ENCODE measurements around the gene MSL1.

Gene MSL1

DNA sequence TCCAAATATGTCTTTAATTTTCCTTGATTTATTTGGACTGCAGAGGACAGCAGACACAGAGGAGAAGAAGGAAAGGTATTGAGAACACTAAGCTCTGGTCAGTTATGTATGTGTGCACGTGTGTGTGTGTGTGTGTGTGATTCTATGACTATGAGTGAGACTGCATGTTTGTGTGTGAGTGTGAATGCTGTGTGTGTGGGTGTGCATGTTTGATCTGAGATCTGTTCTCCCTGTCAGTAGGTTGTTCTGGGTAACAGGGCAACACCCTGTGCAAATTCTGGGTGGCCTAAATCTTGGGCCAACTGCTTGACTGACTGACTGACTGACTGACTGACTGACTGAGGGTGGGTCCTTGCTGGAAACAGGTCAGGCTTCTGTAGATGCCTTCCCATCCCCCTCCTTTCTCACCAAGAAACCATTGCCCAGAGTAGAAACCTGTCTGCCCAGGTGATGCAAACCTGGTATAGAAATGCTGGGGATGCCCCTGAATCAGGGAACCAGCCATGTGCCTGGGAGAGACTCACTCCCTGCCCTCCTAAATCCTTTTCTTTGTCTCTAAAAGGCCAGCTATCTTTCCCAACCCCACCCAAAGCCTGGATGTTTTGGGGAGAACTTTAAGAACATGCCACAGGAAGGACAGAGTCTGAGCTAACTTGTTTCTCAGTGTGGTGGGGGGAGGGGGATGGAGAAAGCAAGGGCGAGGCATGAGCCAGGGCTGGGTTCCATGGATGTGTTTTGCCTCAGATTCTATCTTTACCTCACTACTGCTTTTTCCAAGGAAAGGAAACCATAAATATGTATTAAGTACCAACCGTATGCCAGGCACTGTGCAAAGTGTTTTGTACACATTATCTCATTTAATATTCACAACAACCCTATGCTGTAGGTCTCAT is 16.9 kb upstream of the MSL1 start:
- no peak for DNase-seq (ENCODE audit: low read depth)

DNA sequence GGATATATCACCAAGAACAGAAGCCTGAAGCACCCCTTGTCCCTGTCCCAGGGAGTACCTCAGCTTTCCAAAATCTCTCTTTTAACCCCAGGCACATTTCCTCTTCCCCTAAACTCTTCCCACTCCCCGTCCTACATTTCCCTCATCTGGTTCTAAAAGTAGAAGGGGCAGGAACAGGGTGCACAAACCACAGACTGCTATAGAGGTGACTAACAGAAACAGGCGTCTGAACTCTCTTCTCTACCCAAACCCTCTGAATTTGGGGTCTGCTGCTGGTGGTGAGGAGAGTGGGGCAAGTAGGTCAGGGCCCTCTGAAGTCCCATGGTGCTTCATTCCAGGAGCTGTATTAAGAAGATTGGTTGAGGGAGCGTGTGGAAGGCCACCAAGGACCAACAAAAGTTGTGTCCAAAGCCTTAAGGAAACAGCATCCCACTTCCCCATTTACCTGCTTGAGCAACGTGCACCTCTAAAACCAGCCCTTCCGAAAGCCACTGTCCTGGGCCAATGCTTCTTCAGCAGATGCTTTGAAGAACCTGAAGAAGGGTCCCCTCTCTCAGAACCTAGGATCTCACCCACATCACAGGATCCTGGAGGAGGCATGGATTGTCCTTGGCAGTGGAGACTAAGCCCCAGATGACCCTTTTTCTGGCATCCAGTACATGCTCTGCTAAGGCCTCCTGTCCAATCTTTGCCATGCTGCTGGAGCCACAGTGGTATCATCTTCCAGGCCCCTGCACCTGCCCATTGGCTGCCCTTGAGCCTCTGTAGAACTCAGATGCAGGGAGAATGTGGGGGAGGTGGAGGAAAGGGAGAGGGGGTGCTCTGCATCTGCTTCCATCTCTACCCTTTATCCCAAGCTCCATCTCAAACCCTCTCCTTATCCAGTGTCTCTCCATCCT is 15.7 kb upstream of the MSL1 start:
- DNase-seq (ENCODE audit: low read depth) = no peak

DNA sequence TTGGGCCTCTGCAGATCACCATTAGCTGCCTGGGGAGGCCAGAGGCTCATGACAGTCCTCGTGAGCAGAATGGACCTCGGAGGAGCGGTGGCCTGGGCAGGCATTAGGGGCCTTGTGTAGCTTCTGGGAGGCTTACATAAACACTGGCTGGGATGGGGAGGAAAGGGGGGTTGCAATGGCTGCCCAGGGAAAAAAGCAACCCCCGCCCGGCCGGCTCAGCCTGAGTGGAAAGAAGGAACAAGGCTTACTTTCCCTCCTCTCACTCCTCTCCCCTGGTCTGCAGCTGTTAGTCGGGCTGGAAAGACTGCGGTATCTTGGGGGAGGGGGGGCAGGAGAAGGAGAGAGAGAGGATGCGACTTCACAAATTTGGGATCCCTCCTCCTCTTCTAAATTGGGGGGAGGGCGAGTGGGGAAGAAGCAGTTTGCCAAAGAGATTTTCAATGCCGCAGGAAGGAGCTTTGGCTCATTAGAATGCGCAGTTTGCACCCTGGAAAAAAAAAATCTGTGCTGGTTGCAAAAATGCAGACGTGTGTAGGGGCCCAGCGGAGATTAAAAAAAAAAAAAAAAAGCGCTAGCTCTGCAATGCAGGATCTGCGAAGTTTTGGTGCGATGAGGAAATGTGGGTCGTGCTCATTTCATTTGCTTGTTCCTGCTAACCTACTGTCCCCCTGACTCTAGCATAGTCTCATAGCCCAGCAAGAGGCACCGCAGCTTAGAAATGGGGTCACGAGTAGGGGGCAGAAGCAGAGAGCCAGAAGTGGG is 14.8 kb upstream of the MSL1 start:
- no peak for DNase-seq (ENCODE audit: low read depth)

DNA sequence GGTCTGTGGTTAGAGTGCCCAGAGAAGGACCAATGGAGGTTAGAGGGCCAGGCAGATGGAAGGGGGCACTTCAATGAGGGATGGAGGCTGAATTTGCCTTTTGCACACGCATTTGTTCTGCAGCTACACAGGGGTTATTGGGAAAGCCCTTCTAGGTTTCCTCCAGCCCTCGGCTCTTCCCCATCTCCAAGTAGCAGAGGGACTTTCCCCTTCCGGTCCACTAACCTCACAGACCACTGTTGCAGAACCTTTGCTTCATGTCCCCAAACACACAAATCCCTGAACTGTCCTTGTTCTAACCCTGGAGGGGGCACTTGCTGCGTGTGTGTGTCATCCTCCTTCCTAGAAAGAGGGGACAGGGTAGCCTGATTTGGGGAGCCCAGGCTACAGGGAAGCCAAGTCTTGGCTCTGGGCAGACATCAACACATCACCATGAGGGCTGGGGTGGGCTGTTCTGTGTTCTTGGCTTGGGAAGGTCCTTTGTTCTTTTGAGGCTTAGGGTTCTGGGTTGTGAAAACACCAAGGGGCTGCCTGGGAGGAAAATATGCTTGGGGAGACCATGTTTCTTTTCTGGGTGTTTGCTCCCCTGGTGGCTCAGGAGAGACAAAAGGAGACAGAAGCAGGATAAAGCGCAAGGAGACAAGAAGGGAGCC is 14.1 kb upstream of the MSL1 start:
- no peak for DNase-seq (ENCODE audit: low read depth)

GRCh38 chr17:40108970-40109824 is 12.6 kb upstream of the MSL1 start:
- DNase-seq (ENCODE audit: low read depth) = no peak

DNA sequence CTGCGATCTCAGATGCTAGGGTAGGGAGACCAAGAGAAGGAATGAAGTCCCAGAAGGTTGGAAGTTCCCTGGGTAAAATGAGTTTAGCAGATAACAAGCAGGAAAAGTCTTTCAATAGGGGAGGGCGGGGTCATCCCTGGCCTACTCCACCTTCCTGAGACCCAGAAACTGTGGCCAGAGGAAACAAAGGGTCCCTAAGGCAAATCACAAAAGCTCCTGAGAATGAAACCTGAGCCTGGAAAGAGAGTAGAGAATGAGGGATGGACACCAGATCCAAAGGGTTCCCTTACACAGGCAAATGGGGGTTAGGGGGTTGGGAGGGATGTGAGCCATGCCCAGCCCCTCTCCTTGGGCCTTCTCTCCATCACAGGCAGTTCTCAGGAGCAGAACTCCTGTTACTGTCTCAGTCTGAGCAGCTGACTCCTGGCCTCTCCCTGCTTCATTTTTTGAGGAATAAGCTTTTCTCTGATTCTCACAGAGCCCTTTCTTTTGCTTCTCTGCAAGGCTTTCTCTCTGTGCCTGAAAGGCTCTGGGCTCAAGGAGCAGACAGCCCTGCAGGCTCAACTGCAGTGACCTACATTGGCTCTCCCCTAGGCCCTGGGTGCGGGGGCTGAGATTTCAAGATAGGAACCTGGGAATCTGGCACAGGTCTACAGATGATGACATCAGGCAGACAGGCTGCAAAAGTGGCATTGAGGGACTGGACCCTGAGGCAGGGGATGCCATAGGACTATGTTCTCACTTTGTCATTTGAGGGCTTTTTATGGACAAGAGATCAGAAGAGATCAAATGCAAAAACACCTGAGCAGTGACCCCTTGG is 11.5 kb upstream of the MSL1 start:
- no peak for DNase-seq (ENCODE audit: low read depth)

- DNase-seq (ENCODE audit: low read depth) = peak; percentile 66
Measured at GRCh38 chr17:40111221-40112128, 10.3 kb upstream of the MSL1 start.

DNA sequence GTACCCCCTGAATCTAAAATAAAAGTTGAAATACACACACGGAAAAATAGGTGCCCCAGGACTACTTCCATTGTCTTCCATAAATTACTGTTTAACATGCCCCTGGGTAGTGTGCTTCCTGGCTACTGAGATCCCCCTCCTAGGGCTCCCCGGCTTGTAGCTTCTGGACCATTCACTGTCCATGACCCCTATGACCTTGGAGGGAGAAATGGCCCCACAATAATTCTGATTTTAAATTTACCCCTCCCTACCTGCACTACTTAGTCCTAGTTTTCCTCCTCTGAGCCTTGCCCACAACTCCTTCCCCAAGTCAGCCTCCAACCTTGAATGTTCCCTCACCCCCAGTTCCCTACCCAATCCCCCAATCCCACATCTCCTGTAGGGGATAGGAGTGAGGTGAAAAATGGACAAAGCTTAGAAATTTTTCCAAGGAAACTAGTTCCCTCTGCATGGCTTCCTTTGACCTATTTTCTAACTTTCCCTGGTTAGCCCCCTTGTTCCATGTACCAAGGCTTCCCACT is 9.5 kb upstream of the MSL1 start:
- DNase-seq (ENCODE audit: low read depth) = no peak

DNA sequence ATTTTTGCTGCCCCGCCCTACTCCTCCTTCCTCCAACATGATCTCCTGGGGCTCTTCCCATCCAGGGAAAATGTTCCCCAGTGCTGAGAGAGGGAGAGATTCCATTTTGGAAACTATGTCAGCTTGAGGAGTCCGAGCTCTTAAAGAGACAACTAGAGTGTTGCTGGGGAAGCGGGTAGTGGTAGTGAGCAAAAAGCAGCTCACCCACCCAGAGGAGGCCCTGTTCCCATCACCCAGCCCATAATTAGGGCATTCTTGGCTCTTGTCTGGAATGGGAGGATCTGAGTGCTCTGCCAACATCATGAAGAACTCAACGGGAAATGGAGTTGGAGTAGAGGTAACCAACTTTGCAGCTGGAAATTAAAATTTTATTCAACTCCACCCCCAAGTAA is 9.1 kb upstream of the MSL1 start:
- DNase-seq (ENCODE audit: low read depth) = no peak

GRCh38 chr17:40113110-40113906 is 8.5 kb upstream of the MSL1 start:
- peak; percentile 85 for DNase-seq (ENCODE audit: low read depth)

GRCh38 chr17:40113907-40114245 is 7.9 kb upstream of the MSL1 start:
- no peak for DNase-seq (ENCODE audit: low read depth)

DNA sequence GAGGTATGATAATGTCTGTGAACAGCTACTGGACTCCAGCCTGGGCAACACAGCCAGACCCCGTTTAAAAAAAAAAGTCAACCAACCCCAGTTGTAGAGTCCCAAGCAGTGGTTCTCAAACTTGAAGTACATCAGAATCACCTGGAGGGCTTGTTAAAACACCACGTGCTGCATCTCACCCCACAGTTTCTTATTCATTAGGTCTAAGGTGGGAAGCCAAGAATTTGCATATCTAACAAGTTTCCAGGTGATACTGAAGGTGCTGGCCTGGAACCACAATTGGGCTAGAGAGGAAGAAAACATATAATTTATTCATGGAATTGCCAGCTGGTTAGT is 6.7 kb upstream of the MSL1 start:
- DNase-seq (ENCODE audit: low read depth) = no peak

GRCh38 chr17:40122136-40122998 is 596 bp downstream of the MSL1 start:
- DNase-seq (ENCODE audit: low read depth) = no peak

- no peak for DNase-seq (ENCODE audit: low read depth)
Measured at GRCh38 chr17:40122999-40123810, 1.4 kb downstream of the MSL1 start.

GRCh38 chr17:40123811-40124114 is 2.0 kb downstream of the MSL1 start:
- no peak for DNase-seq (ENCODE audit: low read depth)

Data from activated T-cell treated with anti-CD3 and anti-CD28 coated beads for 48 hours (primary cell).